ENCODE results near the gene CHSY1.
"Not testable (repeated sequence)": the region's sequence is repeated elsewhere in the genome, so short reads cannot be mapped to it uniquely, and the experiment has no call there.

Gene CHSY1

DNA sequence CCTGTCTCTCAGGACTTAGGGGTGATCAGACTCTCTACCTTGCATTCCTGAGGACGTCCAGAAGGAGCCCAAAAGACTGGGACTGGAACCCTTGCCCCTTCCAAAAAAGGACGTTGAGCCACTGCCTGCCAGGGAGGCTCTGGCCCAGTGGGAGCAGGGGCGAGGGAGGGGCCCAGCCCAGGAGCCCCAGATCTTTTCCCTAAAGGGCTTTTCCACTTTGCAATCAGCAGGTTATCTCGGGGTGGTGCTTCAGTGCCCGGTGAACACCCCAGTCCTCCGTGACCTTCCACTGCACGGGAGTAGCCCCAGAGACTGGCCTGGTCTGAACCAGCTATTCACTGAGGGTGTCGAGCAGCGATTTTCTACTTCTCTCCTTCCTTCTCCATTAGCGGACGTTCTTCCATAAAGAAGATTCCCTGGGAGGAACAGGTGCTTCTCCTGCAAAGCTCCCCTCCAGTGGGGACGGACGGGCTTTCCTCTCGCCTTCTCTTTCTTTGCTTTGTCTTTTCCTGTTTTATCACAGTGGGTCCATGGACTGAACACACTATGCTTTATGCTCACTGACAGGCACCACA is 113.7 kb downstream of the CHSY1 start:
- no peak for DNase-seq

DNA sequence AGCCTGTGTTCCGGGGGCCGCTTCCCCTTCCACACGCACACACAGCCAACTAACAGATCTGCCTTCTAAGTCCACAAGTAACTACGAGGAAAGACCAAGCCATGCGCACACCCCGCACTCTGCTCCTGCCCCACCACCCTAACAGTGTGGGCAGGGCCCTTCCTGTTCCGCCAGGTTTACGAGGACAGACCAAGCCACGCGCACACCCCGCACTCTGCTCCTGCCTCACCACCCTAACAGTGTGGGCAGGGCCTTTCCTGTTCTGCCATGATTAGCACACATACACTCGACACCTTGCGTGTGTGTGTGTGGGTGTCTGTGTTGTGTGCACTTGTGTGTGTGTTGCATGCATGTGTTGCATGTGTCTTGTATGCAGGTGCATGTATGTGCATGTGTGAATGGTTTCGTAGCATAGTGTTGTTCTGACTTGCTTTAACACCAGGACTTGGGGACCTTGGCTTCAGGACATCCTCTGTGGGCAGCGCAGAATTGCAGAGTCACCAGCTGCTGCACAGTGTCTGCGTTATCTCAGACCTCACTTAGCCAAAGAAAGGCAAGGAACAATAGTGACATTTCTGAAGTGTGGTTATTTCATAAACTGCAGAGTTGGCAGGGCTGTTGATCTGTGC is 114.4 kb downstream of the CHSY1 start:
- DNase-seq: no peak

DNA sequence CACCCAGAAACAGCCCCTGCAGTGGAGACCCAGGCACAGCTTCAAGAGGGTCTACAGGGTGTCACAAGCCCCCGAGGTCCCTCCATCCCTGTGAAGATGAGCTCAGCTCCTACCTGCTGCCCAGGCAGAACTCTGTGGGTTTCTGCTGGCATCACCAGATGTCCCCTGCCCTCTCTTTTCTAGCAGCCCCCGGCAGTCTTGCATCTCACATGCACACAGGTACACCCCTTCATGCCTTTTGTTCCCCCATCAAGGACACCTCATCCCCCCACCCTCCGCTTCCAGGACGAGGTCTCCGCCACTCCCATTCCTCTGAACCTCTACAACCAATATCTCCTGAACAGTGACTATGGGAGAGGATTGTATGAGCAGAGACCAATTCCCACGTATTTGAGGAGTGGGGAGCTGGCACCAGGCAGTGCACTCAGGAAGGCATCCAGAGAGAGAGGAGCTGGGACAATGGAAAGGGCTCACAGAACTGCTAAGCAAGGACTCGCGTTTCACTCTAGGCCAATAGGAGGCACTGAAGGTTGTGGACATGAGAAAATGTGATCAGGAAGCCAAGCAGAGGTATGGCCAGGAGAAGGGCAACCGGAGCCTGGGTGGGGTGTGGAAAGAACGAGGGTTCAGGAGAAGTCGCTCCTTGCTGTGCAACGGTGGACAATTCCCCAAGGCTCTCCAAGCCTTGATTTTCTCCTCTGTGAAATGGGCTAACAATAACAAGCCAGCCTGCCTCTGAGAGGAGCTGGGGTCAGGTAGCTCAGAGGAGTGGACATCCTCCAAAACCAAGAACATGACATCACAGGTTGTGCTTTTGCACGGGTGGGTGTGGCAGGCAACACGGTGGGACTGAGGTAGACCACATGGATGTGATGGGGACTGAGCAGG is 115.2 kb downstream of the CHSY1 start:
- no peak for DNase-seq

DNA sequence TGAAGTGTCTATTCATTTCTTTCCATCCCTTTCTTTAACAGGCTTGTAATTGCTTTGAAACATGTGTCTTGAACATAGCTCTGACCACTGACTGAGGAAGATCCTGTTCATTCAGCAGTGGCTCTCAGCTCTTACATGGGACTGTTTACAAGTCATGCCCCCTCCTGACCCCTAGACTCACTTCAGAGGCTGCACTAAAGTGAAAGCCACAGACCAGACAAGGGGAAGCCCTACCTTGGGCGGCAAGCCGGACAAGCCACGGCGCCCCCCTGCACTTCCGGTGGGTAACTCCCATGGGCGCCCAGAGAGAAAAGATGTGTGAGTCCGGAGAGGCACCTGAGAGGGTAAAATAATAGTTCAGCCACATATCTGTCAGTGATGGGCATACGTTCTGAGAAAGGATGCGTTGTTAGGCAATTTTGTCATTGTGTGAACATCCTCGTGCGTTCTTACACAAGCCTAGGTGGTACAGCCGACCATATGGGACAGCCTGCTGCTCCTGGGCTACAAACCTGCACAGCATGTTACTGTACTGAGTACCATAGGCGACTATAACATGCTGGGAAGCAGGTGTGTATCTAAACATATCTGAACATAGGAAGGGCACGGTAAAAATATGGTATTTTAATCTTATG is 116.2 kb downstream of the CHSY1 start:
- no peak for DNase-seq

DNA sequence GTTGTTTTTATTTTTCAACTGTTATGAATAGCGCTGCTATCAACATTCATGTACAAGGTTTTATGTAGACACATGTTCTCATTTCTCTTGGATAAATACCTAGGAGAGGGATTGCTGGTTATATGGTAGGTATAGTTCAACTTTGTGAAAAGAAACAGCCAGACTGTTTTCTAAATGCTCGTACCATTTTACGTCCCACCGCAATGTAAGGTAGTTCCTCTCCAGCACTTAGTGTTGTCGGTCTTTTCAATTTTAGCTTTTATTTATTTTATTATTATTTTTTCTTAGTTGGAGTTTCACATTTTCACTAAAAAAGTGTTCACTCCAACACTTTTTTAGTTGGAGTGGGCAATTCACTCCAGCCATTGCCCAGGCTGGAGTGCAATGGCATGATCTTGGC is 117.1 kb downstream of the CHSY1 start:
- DNase-seq: no peak

DNA sequence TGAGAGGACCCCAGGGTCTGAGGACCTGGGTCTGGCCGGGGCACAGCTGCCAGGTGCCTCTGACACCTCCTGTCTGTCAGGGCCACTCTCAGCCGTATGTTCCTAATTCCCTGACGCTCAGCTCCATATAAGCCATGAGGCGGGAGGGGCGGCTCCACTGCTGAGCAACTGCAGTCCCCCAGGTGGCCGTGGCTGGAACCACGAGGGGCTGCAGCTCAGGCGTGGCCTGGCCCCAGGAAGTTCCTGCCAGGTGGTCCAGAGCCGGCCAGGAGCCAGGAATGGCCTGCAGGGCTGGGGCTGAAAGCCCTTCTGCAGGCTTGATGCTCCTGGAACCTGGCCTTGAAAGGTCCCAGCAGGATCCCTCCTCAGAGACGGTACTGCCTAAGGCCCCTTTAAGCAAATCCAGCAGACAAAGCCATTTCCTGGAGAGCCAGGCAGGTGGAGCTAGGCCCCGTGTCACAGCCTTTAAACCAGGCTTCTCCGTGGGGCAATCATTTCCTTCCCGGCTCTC is 118.0 kb downstream of the CHSY1 start:
- DNase-seq: no peak

DNA sequence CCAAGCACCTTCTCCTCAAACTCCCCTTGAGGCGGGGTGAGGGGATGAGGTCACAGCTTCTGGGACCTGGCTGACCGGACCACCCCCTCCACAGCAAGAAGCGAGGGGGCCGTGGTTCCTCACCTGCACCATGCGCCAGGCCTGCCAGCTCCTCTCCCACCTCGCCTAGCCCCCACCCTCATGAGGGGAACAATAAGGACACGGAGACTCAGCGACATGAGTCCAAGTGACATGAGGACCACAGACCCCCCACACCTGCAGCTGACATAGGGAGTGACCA is 118.7 kb downstream of the CHSY1 start:
- no peak for DNase-seq

DNA sequence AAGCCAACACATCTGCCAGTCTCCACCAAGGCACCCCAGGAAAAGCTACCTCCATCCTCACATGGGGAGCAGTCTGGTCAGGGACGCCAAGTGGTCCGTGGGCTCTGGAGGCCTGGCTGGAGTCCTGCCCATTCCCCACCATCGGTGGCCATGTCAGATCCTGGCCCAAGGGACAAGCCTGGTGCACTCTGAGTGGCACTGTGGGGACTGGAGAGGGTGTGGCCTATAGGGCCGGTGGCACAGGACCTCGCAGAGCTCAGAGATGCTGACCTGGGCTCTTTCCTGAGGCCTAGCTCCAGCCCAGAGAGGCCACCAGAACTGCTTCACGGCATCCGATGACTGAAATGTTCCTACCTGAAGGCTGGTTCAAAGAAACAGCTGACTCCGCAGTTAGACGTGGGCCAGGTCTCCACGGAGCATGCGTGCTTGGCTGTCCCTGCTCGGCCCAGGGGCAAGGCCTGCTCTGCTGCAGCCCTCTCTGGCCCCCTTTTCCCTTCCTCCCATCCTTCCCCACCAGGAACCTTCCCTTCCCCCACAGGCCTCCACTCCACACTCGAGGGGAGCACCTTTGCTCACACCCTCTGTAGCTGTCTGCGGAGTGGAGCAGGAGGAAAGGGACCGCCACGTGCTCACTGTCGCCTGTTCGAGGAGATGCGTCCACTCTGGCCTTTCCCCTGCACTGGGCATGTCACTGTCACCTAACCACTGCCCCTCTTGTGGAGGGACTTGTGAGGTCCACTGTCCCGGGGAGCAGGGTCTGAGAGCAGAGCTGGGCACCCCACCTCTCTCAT is 119.3 kb downstream of the CHSY1 start:
- no peak for DNase-seq

DNA sequence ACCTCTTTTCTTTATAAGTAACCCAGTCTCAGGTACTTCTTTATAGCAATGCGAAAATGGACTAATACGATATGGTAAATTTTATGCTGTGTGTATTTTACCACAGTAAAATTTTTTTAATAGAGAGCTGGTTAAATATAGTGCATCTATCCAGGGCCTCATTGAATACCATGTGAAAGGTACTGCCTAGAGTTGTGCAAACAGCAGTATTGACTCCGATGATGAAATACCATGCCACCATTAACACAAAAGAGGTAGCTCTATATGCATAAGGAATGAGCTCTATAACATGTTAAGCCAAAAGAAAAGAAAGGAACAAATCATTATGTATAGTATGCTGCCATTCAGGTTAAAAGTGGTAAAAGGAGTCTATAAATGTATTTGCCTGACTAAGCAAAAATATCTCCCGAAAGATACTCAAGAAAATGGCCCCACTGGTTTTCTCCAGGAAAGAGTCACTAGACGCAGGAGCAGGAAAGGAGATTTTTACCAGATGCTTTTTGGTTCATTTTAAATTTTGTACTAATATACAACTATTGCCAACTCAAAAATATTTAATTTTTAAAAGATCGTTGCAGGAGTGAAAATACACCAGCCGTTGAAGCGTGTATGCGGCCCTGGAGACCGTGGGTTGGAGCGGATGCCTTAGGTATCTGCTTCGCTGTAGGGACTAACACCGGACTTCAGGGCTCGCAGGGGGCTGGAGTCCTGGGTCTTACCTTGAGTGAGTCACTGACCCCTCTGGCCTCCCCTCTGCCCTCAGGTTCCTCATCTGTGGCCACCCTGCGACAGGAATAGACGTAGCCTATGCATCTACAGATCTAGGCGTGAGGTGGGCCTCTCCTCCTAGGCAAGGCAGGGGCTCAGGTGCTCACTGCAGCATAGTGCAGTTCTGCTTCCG is 120.1 kb downstream of the CHSY1 start:
- no peak for DNase-seq

DNA sequence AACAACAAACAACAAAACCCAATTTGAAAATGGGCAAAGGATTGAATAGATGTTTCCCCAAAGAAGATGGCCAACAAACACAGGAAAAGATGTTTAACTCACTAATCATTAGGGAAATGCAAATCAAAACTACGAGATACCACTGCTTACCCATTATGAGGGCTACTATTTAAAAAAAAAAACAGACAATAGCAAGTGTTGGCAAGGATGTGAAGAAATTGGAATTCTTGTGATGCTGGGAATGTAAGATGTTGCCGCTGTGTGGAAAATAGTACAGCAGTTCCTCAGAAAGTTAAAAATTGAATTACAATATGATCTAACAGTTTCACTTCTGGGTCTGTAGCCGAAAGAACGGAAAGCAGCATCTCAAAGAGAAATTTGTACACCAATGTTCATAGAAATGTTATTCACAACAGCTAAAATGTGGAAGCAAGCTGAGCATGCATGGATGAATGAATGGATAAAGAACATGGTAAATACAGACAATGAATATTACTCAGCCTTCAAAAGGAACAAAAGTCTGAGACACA is 121.9 kb downstream of the CHSY1 start:
- DNase-seq: no peak

DNA sequence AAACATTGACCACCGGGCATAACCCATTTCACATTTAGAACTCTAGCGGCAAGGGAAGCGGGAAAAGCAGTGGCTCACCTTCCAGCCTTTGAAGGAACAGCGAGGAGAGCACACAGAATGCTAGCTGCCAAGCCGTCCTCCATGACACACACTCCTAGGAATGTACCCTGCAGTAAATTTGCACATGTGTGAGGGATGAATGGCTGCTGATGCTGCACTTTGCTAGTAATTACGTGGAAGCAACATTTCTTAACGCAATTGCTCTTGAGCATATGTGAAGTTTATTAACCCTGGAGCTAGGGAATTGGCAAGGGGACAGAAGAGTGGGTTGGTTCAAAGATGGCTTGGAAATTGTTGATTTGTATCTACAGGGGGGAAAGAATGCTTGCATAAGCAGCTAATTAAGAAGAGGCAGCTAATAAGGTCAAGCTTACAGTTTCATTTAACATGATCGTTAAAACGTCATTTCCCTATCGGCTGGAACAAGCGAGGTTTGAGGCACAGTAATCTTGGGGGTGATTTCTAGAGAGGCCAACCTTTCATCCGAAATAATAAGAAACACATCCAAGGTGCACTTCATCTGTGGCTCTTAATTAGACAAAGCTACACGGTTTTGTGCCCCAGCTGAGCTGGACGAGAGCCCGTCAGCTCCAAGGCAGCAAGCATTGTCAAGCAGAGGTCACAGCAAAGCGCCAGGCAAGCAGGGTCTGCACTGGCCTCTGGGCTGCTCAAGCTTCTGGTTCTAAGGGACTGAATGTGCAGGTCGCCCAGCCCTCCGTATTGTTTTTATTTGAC is 123.4 kb downstream of the CHSY1 start:
- no peak for DNase-seq

DNA sequence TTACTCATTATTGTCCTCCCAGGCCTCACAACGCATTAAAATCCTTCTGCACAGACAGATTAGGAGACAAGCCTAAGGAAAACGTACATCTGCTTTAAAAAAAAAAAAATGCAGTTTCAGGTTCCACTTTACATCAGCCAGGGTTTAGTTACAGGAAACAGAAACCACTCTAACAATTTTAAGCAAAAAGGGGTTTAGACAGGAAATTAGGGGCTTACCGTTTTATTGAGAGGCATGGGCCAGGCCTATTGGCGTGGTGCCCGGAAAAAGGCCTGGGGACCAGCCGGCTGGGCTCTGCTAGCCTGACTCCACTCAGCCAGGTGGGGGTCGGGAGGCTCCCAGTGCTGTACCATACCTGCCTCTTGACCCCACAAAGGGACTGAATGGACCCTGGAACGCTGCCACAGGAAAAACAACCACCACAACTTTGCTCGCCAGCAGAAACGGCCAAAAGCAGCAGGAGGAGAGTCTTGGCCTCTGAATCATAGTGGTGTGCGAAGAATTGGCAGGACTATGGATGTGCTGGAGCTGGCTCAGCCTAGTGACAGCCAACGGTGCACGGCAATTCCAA is 124.3 kb downstream of the CHSY1 start:
- DNase-seq: peak in 43 of 56 donors; percentile 3 to 71 (median 35)

DNA sequence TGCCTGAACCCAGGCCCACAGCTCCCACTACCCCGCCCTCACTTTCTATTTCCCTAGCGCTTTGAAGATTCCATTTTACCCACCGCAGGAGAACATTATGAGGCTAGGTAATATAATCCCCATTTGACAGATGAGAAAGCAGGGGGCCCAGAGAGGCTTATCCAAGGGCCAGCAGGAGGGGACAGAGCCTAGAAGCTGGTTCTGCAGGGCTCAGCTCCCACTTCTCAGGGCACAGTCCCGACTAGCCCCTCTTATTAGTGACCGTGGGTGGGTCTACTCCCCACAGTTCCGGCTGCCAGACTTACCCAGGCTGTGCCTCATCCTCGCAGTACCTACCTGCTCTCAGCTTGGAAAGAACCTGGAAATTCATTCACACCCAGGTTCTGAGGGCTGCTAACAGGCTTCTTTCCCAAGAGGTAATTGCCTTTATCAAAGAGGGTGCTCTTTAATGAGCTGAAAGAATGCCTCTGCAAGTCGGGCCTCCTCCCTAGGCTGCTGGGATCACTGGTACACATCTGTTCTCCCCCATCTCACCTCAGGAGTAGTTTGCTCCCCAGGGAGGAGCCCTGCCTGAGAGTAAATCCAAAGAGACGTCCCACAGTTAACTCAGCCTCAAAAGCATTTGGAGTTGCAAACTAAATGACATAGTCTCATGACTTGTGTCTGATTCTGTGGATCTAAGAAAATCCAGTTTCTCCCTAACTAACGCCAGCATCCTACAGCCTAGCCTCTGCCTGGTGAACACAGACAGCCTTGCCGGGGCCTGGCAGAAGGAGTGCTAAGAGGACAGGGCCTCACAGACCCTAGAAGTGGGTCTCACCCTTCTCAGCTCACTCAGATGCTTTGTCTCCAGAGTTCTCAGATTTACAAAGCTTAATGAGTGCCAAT is 125.0 kb downstream of the CHSY1 start:
- no peak for DNase-seq

DNA sequence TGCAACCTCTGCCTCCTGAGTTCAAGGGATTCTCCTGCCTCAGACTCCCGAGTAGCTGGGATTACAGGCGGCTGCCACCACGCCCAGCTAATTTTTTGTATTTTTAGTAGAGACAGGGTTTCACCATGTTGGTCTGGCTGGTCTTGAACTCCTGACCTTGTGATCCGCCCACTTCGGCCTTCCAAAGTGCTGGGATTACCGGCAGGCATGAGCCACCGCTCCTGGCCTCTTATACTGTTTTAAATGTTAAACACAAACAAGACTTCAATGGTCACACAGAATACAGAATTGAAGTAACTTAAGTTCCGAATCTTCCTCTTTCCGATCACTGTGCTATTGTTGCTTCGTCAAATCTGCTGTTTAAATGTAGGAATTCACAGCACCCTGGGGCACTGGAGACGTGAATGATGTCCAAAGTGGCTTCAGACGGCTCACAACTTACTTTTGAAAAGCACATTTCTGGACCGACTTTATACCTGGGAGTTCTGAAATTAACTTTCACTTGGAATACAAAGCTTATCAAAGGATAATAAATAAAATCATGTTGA is 125.9 kb downstream of the CHSY1 start:
- DNase-seq: not testable (repeated sequence)

Measured in amygdala (tissue), 56 donors.